Osteoblast (primary cell): ENCODE measurements around the gene TESMIN. TPM values are rescaled to one million over a fixed set of nuclear protein-coding genes. Genes with fewer than 3 reads are reported as not detected.

Experiments used
- DNase-seq: peaks from one replicate; pipeline ENCODE4 v3.0.0; 2011; ENCODE audit warnings: low spot score, mixed read lengths; ENCODE audit not compliant: insufficient read length; ENCODE audit errors: missing footprints
- H2AFZ ChIP-seq: 2 replicates; pipeline ENCODE4 v1.6.0; 2011; ENCODE audit warnings: mild to moderate bottlenecking, low read length
- H3K27ac ChIP-seq: 2 replicates; pipeline ENCODE4 v1.5.1; 2011; ENCODE audit warnings: mild to moderate bottlenecking, low read depth, low read length, moderate library complexity
- H3K27me3 ChIP-seq: 2 replicates; pipeline ENCODE4 v1.6.0; 2012; ENCODE audit warnings: mild to moderate bottlenecking, control low read depth, inconsistent platforms, low read length, moderate library complexity; ENCODE audit not compliant: insufficient read depth
- H3K36me3 ChIP-seq: 2 replicates; pipeline ENCODE4 v1.5.1; 2011; ENCODE audit warnings: mild to moderate bottlenecking, low read length, control low read depth, moderate library complexity; ENCODE audit not compliant: insufficient read depth
- H3K4me1 ChIP-seq: 2 replicates; pipeline ENCODE4 v1.5.1; 2011; ENCODE audit warnings: mild to moderate bottlenecking, low read length, control low read depth, moderate library complexity; ENCODE audit not compliant: insufficient read depth
- H3K4me2 ChIP-seq: 2 replicates; pipeline ENCODE4 v1.6.0; 2011; ENCODE audit warnings: mild to moderate bottlenecking, low read length; ENCODE audit not compliant: insufficient read depth
- H3K4me3 ChIP-seq: fragments of 200-600 bp; sonication (generic); 3 replicates; pipeline ENCODE4 v1.5.1; 2012; ENCODE audit warnings: mild to moderate bottlenecking, low read length, inconsistent platforms; ENCODE audit not compliant: insufficient read depth
- H3K79me2 ChIP-seq: 2 replicates; pipeline ENCODE4 v1.6.0; 2012; ENCODE audit warnings: mild to moderate bottlenecking, low read length, control low read depth, inconsistent platforms; ENCODE audit not compliant: insufficient read depth
- H3K9me3 ChIP-seq: 2 replicates; pipeline ENCODE4 v1.5.1; 2011; ENCODE audit warnings: low read depth, low read length, control low read depth
- H4K20me1 ChIP-seq: 2 replicates; pipeline ENCODE4 v1.6.0; 2012; ENCODE audit warnings: mild to moderate bottlenecking, low read length, control low read depth; ENCODE audit not compliant: insufficient read depth
- CTCF ChIP-seq: IDR thresholded peaks from 2 replicates; pipeline ENCODE4 v1.5.1; 2011; ENCODE audit warnings: mild to moderate bottlenecking, low read depth, low read length, moderate library complexity; ENCODE audit errors: extremely low read depth
- total RNA-seq: library from RNA; depleted of rRNA; stranded (reverse); fragments of >200 nt; gene quantifications from 2 replicates; pipeline ENCODE4 v1.2.3, GENCODE V29; 2012

The TESMIN gene
- total RNA-seq, 1 donor, result not detected

GRCh38 chr11:68715456-68716122 lies 35.7 kb downstream of the TESMIN start:
- H4K20me1 ChIP-seq, result no peaks in the 10 kb centered on the region
- no peaks in the 10 kb centered on the region for H3K79me2 ChIP-seq
- H3K4me1 ChIP-seq, result no peaks in the 10 kb centered on the region
- H3K4me2 ChIP-seq, result no peak overlapping the region
- no peak for TF ChIP-seq CTCF
- H3K27ac ChIP-seq, result no peak overlapping the region
- H2AFZ ChIP-seq, result no peak overlapping the region
- H3K36me3 ChIP-seq, result no peaks in the 10 kb centered on the region
- H3K27me3 ChIP-seq, result peaks cover 76% of the 10 kb centered on the region
- H3K4me3 ChIP-seq, result no peak overlapping the region
- DNase-seq, result no peak
- peaks cover 4% of the 10 kb centered on the region for H3K9me3 ChIP-seq

GRCh38 chr11:68714060-68714856 lies 37.1 kb downstream of the TESMIN start:
- H3K9me3 ChIP-seq, result peaks cover 2% of the 10 kb centered on the region

GRCh38 chr11:68711114-68711513 lies 40.2 kb downstream of the TESMIN start:
- Histone ChIP-seq H3K4me2 (no peak overlapping the region), H3K9me3 (no peaks in the 10 kb centered on the region), H3K36me3 (no peaks in the 10 kb centered on the region), H3K79me2 (no peaks in the 10 kb centered on the region), H3K27ac (no peak overlapping the region), H3K4me1 (no peaks in the 10 kb centered on the region), H3K4me3 (no peak overlapping the region), H3K27me3 (peaks cover 70% of the 10 kb centered on the region), H2AFZ (no peak overlapping the region), H4K20me1 (no peaks in the 10 kb centered on the region)
- no peak for DNase-seq
- TF ChIP-seq CTCF, result no peak

More at GRCh38 chr11:68714060-68714856, 37.1 kb downstream of the TESMIN start:
- no peak for TF ChIP-seq CTCF
- H3K27ac ChIP-seq, result no peak overlapping the region
- no peaks in the 10 kb centered on the region for H3K79me2 ChIP-seq
- H4K20me1 ChIP-seq, result no peaks in the 10 kb centered on the region
- H3K4me2 ChIP-seq, result no peak overlapping the region
- H3K4me3 ChIP-seq, result no peak overlapping the region
- DNase-seq, result no peak
- peaks cover 69% of the 10 kb centered on the region for H3K27me3 ChIP-seq
- H3K36me3 ChIP-seq, result no peaks in the 10 kb centered on the region
- H3K4me1 ChIP-seq, result no peaks in the 10 kb centered on the region
- no peak overlapping the region for H2AFZ ChIP-seq

- Histone ChIP-seq H3K27me3 (peaks cover 65% of the 10 kb centered on the region), H3K79me2 (no peaks in the 10 kb centered on the region), H4K20me1 (no peaks in the 10 kb centered on the region), H2AFZ (no peak overlapping the region), H3K36me3 (no peaks in the 10 kb centered on the region), H3K4me2 (no peak overlapping the region), H3K9me3 (no peaks in the 10 kb centered on the region), H3K27ac (no peak overlapping the region), H3K4me3 (no peak overlapping the region), H3K4me1 (no peaks in the 10 kb centered on the region)
- DNase-seq, result no peak
- no peak for TF ChIP-seq CTCF
These were observed 40.9 kb downstream of the TESMIN start for GRCh38 chr11:68710409-68710808.
